Daoy (cell line): Measurements from ENCODE around the gene CCDC15. TPM values are rescaled to one million over a fixed set of nuclear protein-coding genes. Genes with fewer than 3 reads are reported as not detected.
A peak's percentile ranks its signal among the peaks of the same experiment; 100 is the strongest.
"Not testable (repeated sequence)": the region's sequence is repeated elsewhere in the genome, so short reads cannot be mapped to it uniquely, and the experiment has no call there.

Experiments
- DNase-seq: peaks from one replicate; pipeline ENCODE4 v3.0.0-alpha.2; 2015; ENCODE audit warnings: low read depth
- total RNA-seq: library from RNA; depleted of rRNA; stranded (reverse); fragments of >200 nt; shearing (Covaris generic); gene quantifications from 2 replicates; pipeline ENCODE4 v1.2.3, GENCODE V29; 2014

CCDC15 gene
- total RNA-seq, 1 experiment from 2014 or later: 5.8 TPM

DNA sequence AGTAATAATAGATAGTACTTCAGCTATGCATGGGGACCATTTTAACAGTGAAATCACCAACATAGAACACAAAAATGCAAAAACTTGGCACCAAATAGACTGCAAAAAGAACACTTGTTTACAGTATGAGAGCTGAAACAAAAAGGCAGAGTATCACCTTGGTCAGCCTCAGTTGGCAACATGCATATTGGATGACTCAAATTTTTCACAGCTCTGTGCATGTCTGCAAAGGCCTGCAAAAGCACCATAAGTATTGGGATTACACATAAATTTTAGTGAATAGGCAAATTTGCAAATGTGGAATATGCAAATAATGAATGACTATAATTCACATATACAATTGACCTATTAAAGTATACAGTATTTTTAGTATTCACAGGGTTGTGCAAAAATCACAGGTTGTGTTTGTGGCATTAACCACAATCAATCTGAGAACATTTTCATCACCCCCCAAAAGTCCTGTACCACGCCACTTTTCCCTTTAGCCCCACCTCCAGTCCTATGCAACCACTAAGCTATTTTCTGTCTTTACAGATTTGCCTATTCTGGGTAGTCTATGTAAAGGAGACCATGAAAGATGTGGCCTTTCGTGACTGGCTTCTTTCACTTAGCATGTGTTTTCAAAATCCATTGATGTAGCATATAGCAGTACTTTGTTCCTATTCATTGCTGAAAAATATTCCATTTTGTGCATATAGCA lies 47.2 kb downstream of the CCDC15 start:
- no peak for DNase-seq

DNA sequence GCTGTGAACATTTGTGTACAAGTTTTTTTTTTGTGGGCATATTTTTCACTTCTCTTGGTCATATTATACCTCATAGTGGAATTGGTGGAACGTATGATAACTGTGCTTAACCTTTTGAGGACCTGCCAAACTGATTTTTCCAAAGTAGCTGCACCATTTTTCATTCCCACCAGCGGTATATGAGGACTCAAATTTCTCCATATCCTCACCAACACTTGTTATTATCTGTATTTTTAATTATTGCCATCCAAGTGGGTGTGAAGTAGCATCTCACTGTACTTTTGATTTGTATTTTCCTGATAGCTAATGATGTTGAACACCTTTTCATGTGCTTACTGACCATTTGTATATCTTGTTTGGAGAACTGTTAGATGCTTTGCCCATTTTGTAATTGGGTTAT lies 47.8 kb downstream of the CCDC15 start:
- no peak for DNase-seq

DNA sequence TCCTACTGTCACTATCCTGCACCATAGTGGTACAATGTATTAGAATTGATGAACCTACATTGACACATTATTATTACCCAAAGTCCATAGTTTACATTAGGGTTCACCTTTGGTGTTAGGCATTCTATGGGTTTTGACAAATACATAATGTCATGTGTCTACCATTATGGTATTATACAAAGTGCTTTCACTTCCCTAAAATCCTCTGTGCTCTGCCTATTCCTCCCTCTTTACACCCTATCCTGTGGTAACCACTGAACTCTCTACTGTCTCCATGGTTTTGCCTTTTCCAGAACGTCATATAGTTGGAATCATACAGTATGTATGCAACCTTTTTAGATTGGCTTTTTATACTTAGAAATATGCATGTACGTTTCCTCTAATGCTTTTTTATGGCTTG lies 51.5 kb downstream of the CCDC15 start:
- DNase-seq: no peak

DNA sequence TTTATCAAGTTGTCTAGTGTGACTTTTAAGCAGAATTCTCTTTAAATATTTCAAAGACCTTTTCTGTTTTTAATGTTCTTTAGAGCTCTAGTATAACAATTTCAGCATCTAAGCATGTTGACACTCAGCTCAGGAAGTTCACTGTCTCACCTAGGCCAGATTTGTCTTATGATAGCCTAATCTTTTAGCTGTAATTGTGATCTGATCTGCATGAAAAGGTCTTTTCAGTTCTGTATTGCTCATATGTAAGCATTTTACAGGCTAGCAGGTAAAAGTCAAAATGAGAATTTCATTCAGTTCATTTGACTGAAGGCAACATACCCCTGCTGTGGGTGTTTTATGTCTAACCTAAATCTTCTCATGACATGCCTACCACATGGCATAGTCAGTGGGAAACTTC lies 62.4 kb downstream of the CCDC15 start:
- no peak for DNase-seq

DNA sequence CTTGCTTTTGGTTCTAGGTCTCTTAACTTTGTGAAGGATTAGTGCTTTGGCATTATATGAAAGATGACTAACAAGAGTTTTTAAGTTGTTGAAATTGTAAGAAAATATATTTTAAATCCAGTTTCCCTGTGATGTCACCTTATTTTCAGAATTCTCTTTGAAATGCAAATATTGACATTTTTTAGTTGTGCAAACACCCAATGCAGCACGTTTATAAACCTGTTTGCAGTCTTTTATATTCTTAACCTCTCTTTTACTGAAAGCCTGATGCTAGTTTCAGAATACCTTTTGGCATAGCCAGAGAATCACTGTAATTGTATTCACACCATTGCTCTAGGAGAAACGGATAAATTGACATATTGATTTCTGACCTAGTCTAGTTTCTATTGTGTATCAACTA lies 66.3 kb downstream of the CCDC15 start:
- no peak for DNase-seq

DNA sequence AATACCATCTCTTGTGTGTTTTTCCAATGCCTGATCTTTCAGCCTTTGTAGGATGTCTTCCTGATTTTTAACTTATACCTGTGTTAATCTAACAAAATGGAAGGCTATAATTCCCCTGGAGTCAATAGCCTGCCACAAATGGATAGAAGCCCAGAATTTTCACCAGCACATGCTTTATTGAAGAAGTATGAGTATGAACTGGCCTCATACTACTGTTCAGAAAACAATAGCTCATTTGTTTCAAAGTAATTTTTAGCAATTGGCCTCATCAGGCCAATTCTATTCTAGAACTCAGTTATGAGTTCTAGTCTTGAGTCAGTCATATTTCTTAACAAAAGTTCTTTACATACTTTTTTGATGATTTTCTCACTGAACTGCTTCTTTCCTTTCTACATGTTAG lies 68.5 kb downstream of the CCDC15 start:
- DNase-seq: no peak

DNA sequence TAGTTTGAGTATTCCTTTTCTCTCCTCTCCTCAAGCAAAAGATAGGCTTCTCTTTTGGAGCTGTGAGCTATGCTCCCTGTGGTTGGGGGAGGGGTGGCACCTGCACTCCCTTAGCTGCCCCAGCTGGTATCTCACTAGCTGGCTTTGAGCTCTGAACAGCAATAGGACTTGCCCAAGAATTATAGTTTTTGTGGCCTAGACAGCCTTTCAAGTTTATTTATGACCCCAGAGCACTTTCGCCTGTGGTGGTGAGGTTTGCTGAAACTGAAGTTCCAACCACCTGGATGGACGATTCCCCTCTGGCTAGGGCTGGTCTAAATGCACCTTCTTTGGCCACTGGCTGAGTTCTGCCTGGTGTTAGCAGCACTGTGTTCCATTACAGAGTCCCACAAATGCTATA lies 72.0 kb downstream of the CCDC15 start:
- no peak for DNase-seq

DNA sequence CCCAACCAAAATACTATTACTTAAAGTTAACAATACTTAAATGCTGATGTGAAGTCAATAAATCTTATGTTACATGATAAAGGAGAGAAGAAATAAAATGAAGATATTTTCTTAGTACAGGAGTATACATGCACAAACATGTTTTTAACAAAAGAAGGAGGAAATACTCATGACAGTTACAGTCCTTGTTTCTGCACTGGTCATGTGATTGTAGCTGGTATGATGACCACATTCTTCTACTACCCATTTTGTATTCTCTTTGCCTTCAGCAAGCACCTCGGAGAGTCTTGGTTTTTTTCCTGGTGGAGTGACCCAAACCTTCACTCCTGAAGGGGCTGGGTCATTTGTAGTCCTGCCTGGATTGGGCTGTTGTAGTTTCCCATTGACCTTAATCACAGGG lies 75.4 kb downstream of the CCDC15 start:
- not testable (repeated sequence) for DNase-seq

DNA sequence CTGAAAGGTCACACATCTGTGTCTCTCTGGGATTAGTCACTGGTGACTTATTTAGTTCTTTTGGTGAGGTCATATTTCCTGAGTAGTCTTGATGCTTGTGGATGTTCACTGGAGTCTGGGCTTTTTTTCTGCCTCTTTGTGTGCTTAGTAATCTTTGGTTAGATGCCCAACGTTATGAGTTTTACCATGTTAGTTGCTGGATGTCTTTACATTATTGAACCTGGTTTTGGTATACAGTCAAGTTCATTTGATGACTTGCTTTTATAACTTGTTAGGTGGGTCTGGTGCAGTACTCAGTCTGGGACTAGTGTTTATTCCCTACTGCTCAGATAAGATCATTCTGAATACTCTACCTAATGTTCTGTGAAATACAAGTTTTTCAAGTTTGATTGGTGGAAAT lies 82.9 kb downstream of the CCDC15 start:
- peak; percentile 59 for DNase-seq

DNA sequence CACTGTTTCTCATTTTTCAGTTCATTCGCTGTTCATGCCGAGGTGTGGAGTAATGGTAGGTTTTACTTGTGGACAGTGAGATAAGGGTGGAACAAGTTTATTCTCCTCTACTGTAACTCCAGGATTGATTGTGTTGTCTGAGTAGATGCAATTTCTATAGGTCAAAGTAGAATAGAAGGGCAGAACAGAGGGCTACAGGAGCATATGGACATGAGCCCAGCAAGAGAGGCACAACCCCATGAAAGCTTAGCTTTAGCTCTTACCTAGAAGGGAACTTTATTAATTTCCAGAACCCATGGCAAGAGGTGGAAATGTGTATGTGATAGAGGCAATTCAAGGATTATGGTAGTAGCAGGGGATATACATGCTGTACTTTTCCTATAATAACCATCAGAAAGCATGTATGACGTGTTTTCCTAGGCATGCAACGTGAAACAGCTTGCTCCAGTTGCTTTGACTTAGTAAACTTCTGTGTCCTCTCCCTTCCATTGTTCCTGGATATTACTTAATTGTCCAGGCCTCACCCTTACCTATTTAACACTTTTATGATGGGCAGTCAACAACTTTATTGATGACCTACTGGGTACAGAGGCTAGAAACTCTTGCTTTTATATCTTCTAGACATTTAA lies 95.3 kb downstream of the CCDC15 start:
- DNase-seq: no peak

DNA sequence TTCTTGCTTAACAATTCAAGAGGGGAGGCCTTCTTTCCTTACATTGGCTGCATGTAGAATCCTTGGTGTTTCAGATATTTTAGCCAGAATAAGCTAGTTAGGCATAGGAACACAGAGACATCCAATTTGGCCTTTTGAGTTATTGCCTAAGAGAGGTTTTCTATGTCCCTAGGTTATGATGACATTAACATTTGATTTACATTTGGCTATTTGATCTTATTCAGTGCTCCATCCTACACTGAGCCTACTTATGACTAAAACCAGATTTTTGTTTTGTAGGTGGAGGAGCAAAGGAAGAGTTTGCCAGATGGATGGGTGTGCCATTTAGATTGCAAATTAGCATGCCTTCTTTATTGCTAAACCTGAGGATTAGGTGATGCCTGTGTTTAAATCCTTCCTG lies 98.0 kb downstream of the CCDC15 start:
- DNase-seq: no peak

DNA sequence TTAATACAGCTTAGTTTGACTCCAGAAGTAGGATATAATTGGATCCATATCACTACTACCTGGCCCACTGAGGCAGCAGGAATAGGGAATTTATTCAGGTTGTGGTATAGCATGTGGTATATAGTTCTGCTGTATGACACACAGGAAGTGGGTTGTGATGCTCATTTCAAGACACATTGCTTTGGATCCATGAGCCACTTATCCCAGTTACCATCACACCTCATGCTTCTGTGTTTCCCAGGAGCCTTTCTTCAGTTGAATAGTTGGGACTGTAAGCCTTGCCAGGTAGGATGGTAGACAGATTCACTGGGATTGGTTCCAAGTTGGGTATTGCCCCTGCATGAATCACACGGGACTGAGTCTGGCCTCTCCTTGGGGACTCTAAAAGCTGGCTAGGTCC lies 99.2 kb downstream of the CCDC15 start:
- no peak for DNase-seq

DNA sequence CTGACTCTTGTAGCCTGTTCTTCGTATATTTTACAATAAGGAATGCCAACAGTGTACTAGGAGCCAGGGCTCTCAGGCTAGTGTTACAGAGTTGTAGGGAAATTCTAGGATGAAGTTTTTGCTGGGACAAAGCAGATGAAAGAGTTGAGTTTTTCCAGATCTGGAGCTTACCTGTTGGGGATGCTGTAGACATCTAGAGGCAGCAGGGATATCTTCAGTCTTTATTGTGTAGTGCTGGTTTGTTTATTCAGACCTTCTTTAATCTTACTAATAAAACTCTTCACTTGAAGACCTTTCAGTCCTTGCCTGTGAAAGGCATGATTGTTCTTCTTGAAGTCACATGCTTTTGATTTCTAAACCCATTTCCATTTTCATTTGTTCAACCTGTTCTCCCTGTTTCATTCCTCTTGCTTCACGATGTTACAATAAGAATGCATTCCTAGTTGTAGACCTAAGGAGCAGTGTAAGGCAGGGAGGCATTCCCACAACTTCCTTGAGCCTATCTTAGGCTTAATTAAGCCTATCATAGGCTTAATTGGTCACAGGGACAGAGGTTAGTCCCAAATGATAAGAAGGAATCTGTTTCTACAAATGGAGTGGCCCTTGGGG lies 101.2 kb downstream of the CCDC15 start:
- no peak for DNase-seq

DNA sequence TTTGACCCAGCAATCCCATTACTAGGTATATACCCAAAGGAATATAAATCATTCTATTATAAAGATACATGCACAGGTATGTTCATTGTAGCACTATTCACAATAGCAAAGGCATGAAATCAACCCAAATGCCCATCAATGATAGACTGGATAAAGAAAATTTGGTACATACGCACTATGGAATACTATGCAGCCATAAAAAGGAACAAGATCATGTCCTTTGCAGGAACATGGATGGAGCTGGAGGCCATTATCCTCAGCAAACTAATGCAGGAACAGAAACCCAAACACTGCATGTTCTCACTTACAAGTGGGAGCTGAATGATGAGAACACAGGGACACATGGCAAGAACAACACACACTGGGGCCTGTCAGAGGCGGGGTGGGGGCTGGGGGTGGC lies 102.1 kb downstream of the CCDC15 start:
- DNase-seq: not testable (repeated sequence)

DNA sequence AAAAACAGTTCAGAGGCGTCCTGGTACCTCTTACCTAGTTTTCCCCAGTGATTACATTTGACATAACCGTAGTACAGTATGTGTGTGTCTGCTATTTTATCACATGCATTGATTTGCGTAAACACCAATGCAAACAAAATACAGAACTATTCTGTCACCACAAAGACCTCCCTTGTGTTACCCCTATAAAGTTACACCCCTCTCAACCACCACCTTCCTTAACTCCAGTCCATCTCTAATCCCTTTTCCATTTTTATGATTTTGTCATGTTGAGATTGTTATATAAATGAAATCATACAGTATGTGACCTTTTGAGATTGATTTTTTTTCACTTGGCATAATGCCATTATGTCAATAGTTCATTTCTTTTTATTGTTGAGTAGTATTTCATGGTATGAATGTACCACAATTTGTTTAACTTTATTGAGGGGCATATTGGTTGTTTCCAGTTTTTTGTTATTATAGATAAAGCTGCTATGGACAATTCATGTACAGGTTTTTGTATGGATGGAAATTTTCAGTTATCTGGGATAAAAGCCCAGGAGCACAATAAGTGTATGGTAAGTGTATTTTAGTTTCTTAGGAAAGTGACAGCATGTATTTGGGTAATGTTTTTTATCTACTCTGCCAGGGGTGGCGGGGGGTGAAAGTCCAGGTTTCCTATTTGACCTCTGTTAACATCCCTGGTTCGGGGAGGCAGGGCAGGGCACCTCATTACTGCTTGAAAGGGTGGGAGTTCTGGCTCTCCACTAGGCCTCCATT lies 103.1 kb downstream of the CCDC15 start:
- DNase-seq: no peak

DNA sequence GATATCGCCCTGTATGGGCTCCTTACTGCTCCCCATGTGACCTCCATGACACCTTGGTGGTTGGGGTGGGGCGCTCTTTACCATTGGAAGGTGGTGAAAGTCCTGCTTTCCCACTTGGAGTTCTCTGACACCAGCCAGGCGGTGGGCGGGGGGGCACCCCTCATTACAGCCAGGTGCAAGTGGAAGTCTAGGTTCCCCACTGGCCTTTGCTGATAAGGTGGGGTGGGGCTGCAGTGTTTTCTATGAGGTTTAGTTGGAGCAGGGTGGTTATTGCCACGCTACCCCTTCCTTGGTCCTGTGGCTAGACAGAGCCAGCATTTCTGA lies 103.7 kb downstream of the CCDC15 start:
- no peak for DNase-seq

DNA sequence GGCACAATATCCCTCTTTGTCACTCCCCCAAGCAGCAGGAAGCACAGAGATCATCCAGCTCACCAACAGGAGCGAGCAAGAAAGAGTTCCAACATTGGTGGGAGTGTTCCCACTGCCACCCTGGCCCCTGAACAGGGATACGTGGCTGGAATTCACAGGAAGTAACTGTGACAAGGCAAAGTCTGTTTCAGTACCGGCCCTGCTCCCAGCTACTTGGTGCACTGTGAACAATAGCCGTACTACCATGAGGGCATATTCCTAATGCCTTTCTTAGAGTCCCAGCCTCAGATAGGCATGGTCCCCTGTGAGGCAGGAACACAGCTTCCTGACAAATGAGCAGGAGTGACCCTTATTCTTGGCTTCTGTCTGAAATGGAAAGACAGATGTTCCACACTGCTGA lies 107.3 kb downstream of the CCDC15 start:
- DNase-seq: no peak

DNA sequence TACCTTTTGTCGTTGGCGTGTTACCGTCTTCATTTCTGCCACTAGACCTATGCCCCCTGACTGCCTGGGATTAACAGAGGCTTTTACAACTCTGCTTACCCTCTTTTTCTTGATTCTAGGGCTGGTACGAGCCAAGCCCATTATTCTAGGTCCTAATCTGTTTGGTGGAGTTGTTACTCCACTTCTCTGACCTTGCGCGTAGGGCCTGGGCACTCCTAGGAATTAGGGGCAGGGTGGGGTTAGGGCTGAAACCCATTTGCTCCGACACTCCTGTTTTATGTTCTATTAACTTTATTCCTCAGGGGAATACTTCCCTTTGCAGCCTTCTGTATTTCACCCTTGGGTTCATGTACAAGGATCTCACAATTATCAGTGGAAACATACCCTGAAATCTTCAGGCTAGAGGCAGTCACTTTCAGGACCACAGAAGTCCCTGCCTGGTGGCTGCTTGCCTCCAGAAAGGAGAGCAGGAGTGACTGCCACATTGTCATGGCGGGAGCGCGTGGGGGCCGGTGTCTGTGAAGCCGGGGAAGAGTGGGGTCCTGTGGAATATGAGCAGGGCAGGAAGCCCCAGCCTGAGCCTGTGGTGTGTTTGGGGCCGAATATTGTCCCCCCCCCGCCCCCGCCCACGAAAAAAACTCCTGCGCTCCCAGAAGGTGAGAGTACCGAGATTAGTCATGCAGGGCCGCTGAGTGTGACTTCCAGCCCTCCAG lies 108.4 kb downstream of the CCDC15 start:
- DNase-seq: no peak

DNA sequence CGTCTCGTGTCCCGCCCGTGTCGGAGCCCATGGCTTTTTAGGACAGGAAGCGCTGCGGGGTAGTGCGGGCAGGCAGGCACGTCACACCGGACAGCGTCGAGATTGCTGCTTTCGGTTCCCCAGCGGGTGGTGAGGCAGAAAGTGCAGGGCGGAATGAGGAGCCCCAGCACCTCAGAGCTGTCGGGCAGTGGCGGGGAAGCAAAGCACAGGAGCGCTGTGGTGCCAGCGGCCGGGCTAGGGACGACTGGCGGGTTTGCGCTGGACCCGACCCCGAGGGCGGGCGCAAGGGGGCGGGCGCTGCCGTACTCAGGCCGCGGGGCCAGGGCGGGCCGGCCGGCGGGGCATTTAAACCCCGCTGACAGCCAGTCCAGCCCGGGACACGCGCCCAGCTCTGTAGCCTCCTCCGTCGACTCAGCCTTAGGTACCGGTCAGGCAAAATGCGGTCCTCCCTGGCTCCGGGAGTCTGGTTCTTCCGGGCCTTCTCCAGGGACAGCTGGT lies 109.0 kb downstream of the CCDC15 start, which contains the start of gene SLC37A2:
TSS of gene SLC37A2 (plus strand) at position 375 of the 498 bp plus-strand sequence. CDS start at position 438, 63 bp downstream.
- DNase-seq: peak; percentile 84

DNA sequence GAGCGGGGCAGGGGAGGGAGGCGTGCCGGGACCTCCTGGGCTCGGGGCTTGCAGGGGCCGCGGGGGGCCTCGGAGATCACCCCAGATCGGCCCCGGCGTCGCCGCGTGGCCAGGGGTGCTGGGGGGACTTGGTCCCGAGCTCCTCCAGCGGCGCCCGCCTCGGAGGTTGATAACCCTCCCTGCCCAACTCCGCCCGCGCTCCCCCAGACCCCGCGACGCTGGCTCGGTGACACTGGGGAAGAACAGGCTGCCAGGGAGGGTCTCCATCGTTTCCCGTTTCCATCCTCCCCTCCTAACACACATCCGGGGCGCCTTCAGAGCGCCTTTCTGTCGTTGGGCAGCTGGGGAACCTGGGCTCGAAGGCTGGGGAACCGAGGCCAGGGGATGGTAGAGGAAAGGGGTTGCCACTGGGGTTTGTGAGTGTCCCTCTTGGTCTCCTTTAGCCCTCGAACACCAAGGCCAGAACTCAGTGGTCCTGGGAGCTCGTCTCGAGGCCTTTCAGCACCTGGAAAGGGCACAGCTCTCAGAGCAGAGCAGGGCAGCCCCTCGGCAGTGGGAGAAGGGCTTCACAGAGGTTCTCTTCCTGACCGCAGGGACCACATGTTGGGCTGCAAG lies 109.5 kb downstream of the CCDC15 start:
- peak; percentile 28 for DNase-seq

DNA sequence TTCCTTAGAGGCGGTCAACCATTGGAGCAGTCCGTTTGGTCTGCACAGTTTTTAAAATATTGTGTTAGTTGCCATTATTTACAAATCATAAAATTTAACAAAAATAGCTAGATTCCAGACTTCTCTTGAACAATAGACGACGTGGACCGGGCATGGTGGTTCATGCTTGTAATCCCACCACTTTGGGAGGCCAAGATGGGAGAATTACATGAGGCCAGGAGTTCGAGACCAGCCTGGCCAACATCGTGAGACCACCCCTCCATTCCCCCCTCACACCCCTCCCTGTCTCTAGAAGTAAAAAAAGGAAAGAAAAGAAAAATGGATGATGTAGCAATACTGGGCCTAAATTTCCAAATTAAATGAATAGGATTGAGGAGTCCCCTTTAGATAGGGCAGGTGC lies 110.1 kb downstream of the CCDC15 start:
- no peak for DNase-seq
